Right atrium auricular region (tissue), 2 donors: Measurements from ENCODE around the gene HEXIM2. TPM values are rescaled to one million over a fixed set of nuclear protein-coding genes. Genes with fewer than 3 reads are reported as not detected.

ENCODE experiments used
- DNase-seq: peaks from one replicate; pipeline ENCODE4 v3.0.0-alpha.2; 2019; ENCODE audit warnings: low spot score
- H3K27ac ChIP-seq, 2 donors: fragments of 200-600 bp; sonication (generic); 1 replicate in 1 of 2; 2 replicates in 1 of 2; pipeline ENCODE4 v1.5.1; 2016 to 2019
- H3K27me3 ChIP-seq, 2 donors: fragments of 200-600 bp; sonication (generic); one replicate each; pipeline versions ENCODE4 v1.5.1 to v1.6.0; 2017 to 2019
- H3K36me3 ChIP-seq: fragments of 200-600 bp; sonication (generic); one replicate; pipeline ENCODE4 v1.5.1; 2016
- H3K4me1 ChIP-seq, 2 donors: fragments of 200-600 bp; sonication (generic); one replicate each; pipeline versions ENCODE4 v1.5.1 to v1.6.0; 2017 to 2019
- H3K4me3 ChIP-seq, 2 donors: fragments of 200-600 bp; sonication (generic); 1 replicate in 1 of 2; 2 replicates in 1 of 2; pipeline ENCODE4 v1.5.1; 2017 to 2019; ENCODE audit warnings: mild to moderate bottlenecking in 1 of 2, moderate library complexity in 1 of 2
- H3K9me3 ChIP-seq, 2 donors: fragments of 200-600 bp; sonication (generic); one replicate each; pipeline ENCODE4 v1.5.1; 2019
- CTCF ChIP-seq, 2 donors: fragments of 200-600 bp; sonication (generic); IDR thresholded peaks; one replicate each; pipeline ENCODE4 v1.5.1; 2019; ENCODE audit warnings: antibody characterized with exemption in 2 of 2
- total RNA-seq, 2 donors: library from RNA; depleted of rRNA; stranded (reverse); fragments of >200 nt; gene quantifications; one replicate each; pipeline ENCODE4 v1.1.0, GENCODE V29; 2016

The HEXIM2 gene
- total RNA-seq, 2 donors from 2014 or later, result 3.1 to 6.8 TPM

- Histone ChIP-seq H3K4me1 (peaks cover 0 to 46% of the 10 kb centered on the region in 2 donors), H3K4me3 (peak overlapping the region; percentile 75 to 93), H3K27me3 (no peaks in the 10 kb centered on the region), H3K36me3 (no peaks in the 10 kb centered on the region), H3K9me3 (no peaks in the 10 kb centered on the region), H3K27ac (peak overlapping the region; percentile 95 to 99)
- DNase-seq, result no peak
- no peak for TF ChIP-seq CTCF (IDR thresholded peaks at IDR 0.05)
Observed at GRCh38 chr17:45150911-45151809, 10.5 kb upstream of the HEXIM2 start.

DNA sequence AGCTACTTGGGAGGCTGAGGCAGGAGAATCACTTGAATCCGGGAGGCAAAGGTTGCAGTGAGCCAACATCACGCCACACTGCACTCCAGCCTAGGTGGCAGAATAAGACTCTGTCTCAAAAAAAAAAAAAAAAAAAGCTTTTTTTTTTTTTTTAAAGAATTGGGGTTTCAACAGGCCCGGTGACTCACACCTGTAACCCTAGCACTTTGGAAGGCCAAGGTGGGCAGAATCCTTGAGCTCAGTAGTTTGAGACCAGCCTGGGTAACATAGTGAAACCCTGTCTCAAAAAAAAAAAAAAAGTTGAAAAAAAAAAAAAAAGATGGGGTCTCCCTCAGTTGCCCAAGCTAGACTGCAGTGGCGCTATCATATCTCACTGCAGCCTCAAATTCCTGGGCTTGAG lies 6.6 kb upstream of the HEXIM2 start:
- Histone ChIP-seq H3K36me3 (no peaks in the 10 kb centered on the region), H3K9me3 (no peaks in the 10 kb centered on the region), H3K4me1 (peaks cover 0 to 60% of the 10 kb centered on the region in 2 donors), H3K27ac (peak overlapping the region in 1 of 2 donors; percentile 48), H3K27me3 (no peaks in the 10 kb centered on the region), H3K4me3 (no peak overlapping the region)
- no peak for TF ChIP-seq CTCF (IDR thresholded peaks at IDR 0.05)
- no peak for DNase-seq

DNA sequence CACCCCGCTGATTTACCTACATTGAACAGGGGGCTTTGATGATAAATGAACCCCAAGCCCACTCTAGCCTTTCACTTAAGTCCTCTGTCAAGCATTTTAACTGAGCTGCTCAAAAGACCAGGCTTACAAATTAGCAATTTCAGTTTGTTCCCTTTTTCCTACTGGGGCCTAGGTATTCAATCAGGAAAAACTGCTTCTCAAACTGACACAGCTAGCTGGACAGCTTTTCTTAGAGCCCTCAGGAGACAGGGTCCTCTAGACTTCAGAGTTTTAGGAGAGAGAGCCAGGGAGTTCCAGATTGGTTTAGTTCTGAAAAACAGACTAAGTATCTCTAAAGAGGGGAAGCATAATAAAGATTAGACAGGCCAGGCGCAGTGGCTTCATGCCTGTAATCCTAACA lies 6.2 kb upstream of the HEXIM2 start:
- Histone ChIP-seq H3K36me3 (no peaks in the 10 kb centered on the region), H3K4me1 (peaks cover 0 to 58% of the 10 kb centered on the region in 2 donors), H3K4me3 (no peak overlapping the region), H3K27ac (peak overlapping the region in 1 of 2 donors; percentile 48), H3K9me3 (no peaks in the 10 kb centered on the region), H3K27me3 (no peaks in the 10 kb centered on the region)
- no peak for DNase-seq
- no peak for TF ChIP-seq CTCF (IDR thresholded peaks at IDR 0.05)

DNA sequence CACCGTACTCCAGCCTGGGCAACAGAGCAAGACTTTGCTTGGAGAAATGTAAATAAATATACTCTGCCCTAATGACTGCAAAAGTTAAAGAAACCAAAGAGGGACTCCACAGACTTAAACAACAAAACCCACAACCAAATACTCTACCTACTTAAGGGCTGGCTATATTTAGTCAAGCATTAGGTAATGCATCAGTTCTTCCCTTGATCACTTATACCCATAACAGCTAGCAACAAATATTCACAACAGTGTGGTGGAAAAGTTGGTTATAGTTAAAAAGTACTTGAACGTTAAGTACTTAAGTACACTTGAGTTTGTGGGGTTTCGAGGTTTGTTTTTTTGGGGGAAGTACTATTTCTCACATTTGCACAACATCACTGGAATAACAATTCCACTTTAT lies 5.4 kb upstream of the HEXIM2 start:
- no peaks in the 10 kb centered on the region for H3K9me3 ChIP-seq
- no peak overlapping the region for H3K4me3 ChIP-seq
- DNase-seq, result no peak
- no peak overlapping the region for H3K27ac ChIP-seq
- peaks cover 0 to 50% of the 10 kb centered on the region in 2 donors for H3K4me1 ChIP-seq
- no peaks in the 10 kb centered on the region for H3K36me3 ChIP-seq
- no peaks in the 10 kb centered on the region for H3K27me3 ChIP-seq
- no peak for TF ChIP-seq CTCF (IDR thresholded peaks at IDR 0.05)

- DNase-seq, result no peak
- Histone ChIP-seq H3K4me1 (peaks cover 0 to 41% of the 10 kb centered on the region in 2 donors), H3K9me3 (no peaks in the 10 kb centered on the region), H3K4me3 (peak overlapping the region; percentile 78 to 82), H3K27ac (peak overlapping the region; percentile 98 to 100), H3K36me3 (no peaks in the 10 kb centered on the region), H3K27me3 (no peaks in the 10 kb centered on the region)
- peak in 1 of 2 donors; percentile 43 for TF ChIP-seq CTCF (IDR thresholded peaks at IDR 0.05)
Observed at GRCh38 chr17:45160447-45161287, 1.0 kb upstream of the HEXIM2 start.
